HCT116 (cell line): ENCODE data around the gene PSTPIP2. TPM values are rescaled to one million over a fixed set of nuclear protein-coding genes. Genes with fewer than 3 reads are reported as not detected.

ENCODE experiments used
- ATAC-seq: fragments of 200-7000 bp; cut with Tn5 transposase; 2 replicates; pipeline ENCODE4 v1.9.1; 2020; ENCODE audit warnings: mild to moderate bottlenecking, moderate library complexity
- BruUV-seq: library from RNA; stranded (reverse); fragments of 400-500 nt; replicated peaks from 2 replicates; lab custom pipeline; 2021; lab: Mats Ljungman, UMichigan
- CTCF ChIA-PET: fragments of 300-600 bp; sonication (Branson Sonifier 250); formaldehyde crosslinking; loops from one replicate; lab custom pipeline; 2021; ENCODE audit warnings: antibody characterized with exemption; lab: Charles Lee
- POLR2A ChIA-PET: fragments of 300-600, 350-600 bp; sonication (Branson Sonifier 250); formaldehyde crosslinking; loops from one replicate; lab custom pipeline; 2021; ENCODE audit warnings: antibody characterized with exemption; lab: Charles Lee
- RAD21 ChIA-PET, 2 experiments: fragments of 300-600 bp; sonication (Branson Sonifier 250); formaldehyde crosslinking; loops; one replicate each; lab custom pipeline; 2023; ENCODE audit warnings: low total read pairs in 2 of 2; ENCODE audit not compliant: uncharacterized antibody in 2 of 2, unreplicated experiment in 2 of 2, low non-redundant PET in 1 of 2; lab: Charles Lee
- DNase-seq: peaks from one replicate; pipeline ENCODE4 v3.0.0-alpha.2; 2010; ENCODE audit warnings: low read depth, low spot score
- H2AFZ ChIP-seq: fragments of 200-600 bp; shearing (Covaris generic), sonication (generic); 2 replicates; pipeline ENCODE4 v1.6.1; 2017; ENCODE audit warnings: low read depth, mixed run types, mixed read lengths, antibody characterized with exemption, low read length; ENCODE audit not compliant: poor library complexity, severe bottlenecking
- H3K27ac ChIP-seq: 2 replicates; pipeline ENCODE4 v1.5.1; 2012; ENCODE audit warnings: low read depth, low read length
- H3K27me3 ChIP-seq: fragments of 200-600 bp; sonication (generic); 2 replicates; pipeline ENCODE4 v1.6.1; 2016; ENCODE audit warnings: mixed run types, low read length, mixed read lengths; ENCODE audit not compliant: insufficient read depth
- H3K36me3 ChIP-seq, 2 experiments: fragments of 200-500 bp in 1 of 2; fragments of 200-600 bp in 1 of 2; sonication (Bioruptor generic) in 1 of 2; sonication (generic) in 1 of 2; 2 replicates each; pipeline versions ENCODE4 v1.5.1 to v1.6.1; 2014 to 2016; ENCODE audit warnings: low read length in 2 of 2, inconsistent platforms in 1 of 2, mixed read lengths in 1 of 2, mixed run types in 1 of 2; ENCODE audit not compliant: insufficient read depth in 2 of 2, control insufficient read depth in 1 of 2
- H3K4me1 ChIP-seq, 2 experiments: fragments of 200-600 bp in 1 of 2; sonication (generic) in 1 of 2; 2 replicates each; pipeline versions ENCODE4 v1.5.1 to v1.6.1; 2012 to 2017; ENCODE audit warnings: low read length in 2 of 2, inconsistent platforms in 1 of 2, mild to moderate bottlenecking in 1 of 2, mixed read lengths in 1 of 2, mixed run types in 1 of 2, moderate library complexity in 1 of 2; ENCODE audit not compliant: insufficient read depth in 2 of 2, control insufficient read depth in 1 of 2
- H3K4me2 ChIP-seq: fragments of 200-600 bp; sonication (generic); 2 replicates; pipeline ENCODE4 v1.6.1; 2017; ENCODE audit warnings: mixed run types, low read length, mixed read lengths
- H3K4me3 ChIP-seq, 2 experiments: fragments of 200-600 bp in 1 of 2; sonication (generic) in 1 of 2; replicated peaks in 1 of 2; 2 replicates each; pipeline ENCODE4 v1.5.1; 2011 to 2016; ENCODE audit warnings: low read length in 2 of 2, control low read depth in 1 of 2, low read depth in 1 of 2, mild to moderate bottlenecking in 1 of 2, mixed read lengths in 1 of 2, mixed run types in 1 of 2
- H3K79me2 ChIP-seq: fragments of 200-600 bp; sonication (generic); 2 replicates; pipeline ENCODE4 v1.6.1; 2017; ENCODE audit warnings: mild to moderate bottlenecking, mixed run types, low read length, moderate library complexity, mixed read lengths; ENCODE audit not compliant: insufficient read depth
- H3K9ac ChIP-seq: fragments of 200-600 bp; sonication (generic); 2 replicates; pipeline ENCODE4 v1.6.1; 2016; ENCODE audit warnings: low read length, mixed read lengths
- H3K9me2 ChIP-seq: fragments of 200-600 bp; sonication (generic), shearing (Covaris generic); 2 replicates; pipeline ENCODE4 v1.6.1; 2017; ENCODE audit warnings: mixed run types, mild to moderate bottlenecking, moderate library complexity; ENCODE audit not compliant: insufficient read depth
- H3K9me3 ChIP-seq, 2 experiments: fragments of 200-500 bp in 1 of 2; fragments of 200-600 bp in 1 of 2; sonication (Bioruptor generic) in 1 of 2; sonication (generic) in 1 of 2; 2 replicates each; pipeline ENCODE4 v1.6.1; 2014 to 2017; ENCODE audit warnings: low read length in 2 of 2, mixed read lengths in 2 of 2, inconsistent platforms in 1 of 2, low read depth in 1 of 2, mild to moderate bottlenecking in 1 of 2, mixed run types in 1 of 2, moderate library complexity in 1 of 2; ENCODE audit not compliant: control insufficient read depth in 1 of 2, insufficient read depth in 1 of 2
- H4K20me1 ChIP-seq: fragments of 200-600 bp; sonication (generic), shearing (Covaris generic); 2 replicates; pipeline ENCODE4 v1.6.1; 2017; ENCODE audit warnings: mixed run types, mild to moderate bottlenecking, moderate library complexity; ENCODE audit not compliant: insufficient read depth
- CBX3 ChIP-seq: IDR thresholded peaks from 2 replicates; pipeline ENCODE4 v1.6.1; 2012; ENCODE audit warnings: low read depth
- EGR1 ChIP-seq: IDR thresholded peaks from 2 replicates; pipeline ENCODE4 v1.6.1; 2012; ENCODE audit warnings: low read depth
- ELF1 ChIP-seq: IDR thresholded peaks from 2 replicates; pipeline ENCODE4 v1.6.1; 2012; ENCODE audit warnings: low read depth, borderline replicate concordance
- EZH2 ChIP-seq: fragments of 200-600 bp; sonication (generic); IDR thresholded peaks from 2 replicates; pipeline ENCODE4 v1.6.1; 2017; ENCODE audit warnings: antibody characterized with exemption, mixed run types
- EZH2phosphoT487 ChIP-seq: fragments of 200-600 bp; IDR thresholded peaks from 2 replicates; pipeline ENCODE4 v1.6.1; 2018; ENCODE audit warnings: antibody characterized with exemption, borderline replicate concordance
- JUND ChIP-seq: IDR thresholded peaks from 2 replicates; pipeline ENCODE4 v1.6.1; 2012
- POLR2AphosphoS5 ChIP-seq: IDR thresholded peaks from 2 replicates; pipeline ENCODE4 v1.6.1; 2011; ENCODE audit warnings: mild to moderate bottlenecking, low read depth, low read length, moderate library complexity
- RAD21 ChIP-seq: IDR thresholded peaks from 2 replicates; pipeline ENCODE4 v1.6.1; 2012; ENCODE audit warnings: low read depth, mild to moderate bottlenecking
- REST ChIP-seq: IDR thresholded peaks from 2 replicates; pipeline ENCODE4 v1.6.1; 2012; ENCODE audit warnings: low read depth
- SIN3A ChIP-seq: IDR thresholded peaks from 2 replicates; pipeline ENCODE4 v1.6.1; 2012; ENCODE audit warnings: low read depth
- SP1 ChIP-seq: IDR thresholded peaks from 2 replicates; pipeline ENCODE4 v1.6.1; 2012; ENCODE audit warnings: low read depth
- TCF7L2 ChIP-seq: IDR thresholded peaks from 2 replicates; pipeline ENCODE4 v1.7.0; 2011; ENCODE audit warnings: borderline replicate concordance, inconsistent platforms; ENCODE audit not compliant: insufficient read depth, insufficient read length; ENCODE audit errors: extremely low read depth
- ZFX ChIP-seq: fragments of 450-650 bp; IDR thresholded peaks from 2 replicates; pipeline ENCODE4 v1.6.1; 2017
- ZNF274 ChIP-seq: fragments of 200-500 bp; sonication (Bioruptor generic); IDR thresholded peaks from 2 replicates; pipeline ENCODE4 v1.6.1; 2014; ENCODE audit warnings: mild to moderate bottlenecking, low read depth, low read length, inconsistent platforms
- intact Hi-C: fragments of 100-400 bp; cut with micrococcal nuclease; formaldehyde crosslinking; loops from 2 replicates; pipeline ENCODE4 v1.10.0; 2022
- total RNA-seq: library from RNA; stranded (reverse); gene quantifications from one replicate; pipeline ENCODE4 v1.2.1, GENCODE V29; 2021; ENCODE audit not compliant: unreplicated experiment
- TF ChIP-seq, protein P1 (sequence below): IDR thresholded peaks from 2 replicates; pipeline ENCODE4 v1.6.1; 2011; ENCODE audit warnings: mild to moderate bottlenecking, low read length, moderate library complexity; ENCODE audit not compliant: insufficient replicate concordance; ENCODE audit errors: extremely low read depth

Gene PSTPIP2
- total RNA-seq, 1 experiment from 2014 or later, result 20.0 TPM

GRCh38 chr18:46070232-46070631 lies 1.8 kb downstream of the PSTPIP2 start:
- RAD21 ChIA-PET, result no interaction called here
- TF ChIP-seq POLR2AphosphoS5 (no peak), RAD21 (no peak), ZNF274 (no peak), EGR1 (no peak), JUND (no peak), EZH2 (no peak), ELF1 (no peak), SIN3A (no peak), TCF7L2 (no peak), SP1 (no peak), ZFX (no peak), REST (no peak), CBX3 (no peak), EZH2phosphoT487 (no peak)
- TF ChIP-seq, protein P1, sequence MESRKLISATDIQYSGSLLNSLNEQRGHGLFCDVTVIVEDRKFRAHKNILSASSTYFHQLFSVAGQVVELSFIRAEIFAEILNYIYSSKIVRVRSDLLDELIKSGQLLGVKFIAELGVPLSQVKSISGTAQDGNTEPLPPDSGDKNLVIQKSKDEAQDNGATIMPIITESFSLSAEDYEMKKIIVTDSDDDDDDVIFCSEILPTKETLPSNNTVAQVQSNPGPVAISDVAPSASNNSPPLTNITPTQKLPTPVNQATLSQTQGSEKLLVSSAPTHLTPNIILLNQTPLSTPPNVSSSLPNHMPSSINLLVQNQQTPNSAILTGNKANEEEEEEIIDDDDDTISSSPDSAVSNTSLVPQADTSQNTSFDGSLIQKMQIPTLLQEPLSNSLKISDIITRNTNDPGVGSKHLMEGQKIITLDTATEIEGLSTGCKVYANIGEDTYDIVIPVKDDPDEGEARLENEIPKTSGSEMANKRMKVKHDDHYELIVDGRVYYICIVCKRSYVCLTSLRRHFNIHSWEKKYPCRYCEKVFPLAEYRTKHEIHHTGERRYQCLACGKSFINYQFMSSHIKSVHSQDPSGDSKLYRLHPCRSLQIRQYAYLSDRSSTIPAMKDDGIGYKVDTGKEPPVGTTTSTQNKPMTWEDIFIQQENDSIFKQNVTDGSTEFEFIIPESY, result no peak
- no peak overlapping the region for H3K27ac ChIP-seq
- no peaks in the 10 kb centered on the region for H3K27me3 ChIP-seq
- H4K20me1 ChIP-seq, result no peaks in the 10 kb centered on the region
- BruUV-seq, result no TSS peak
- H3K4me3 ChIP-seq, result no peak overlapping the region
- H2AFZ ChIP-seq, result no peak overlapping the region
- H3K4me1 ChIP-seq, result peaks cover 18 to 47% of the 10 kb centered on the region in 2 experiments
- ATAC-seq (no peak), DNase-seq (no peak)
- CTCF ChIA-PET, result no interaction called here
- POLR2A ChIA-PET, result no interaction called here
- H3K4me2 ChIP-seq, result peak overlapping the region; percentile 27
- H3K36me3 ChIP-seq, result no peaks in the 10 kb centered on the region
- H3K9me2 ChIP-seq, result no peaks in the 10 kb centered on the region
- H3K9ac ChIP-seq, result no peak overlapping the region
- no peaks in the 10 kb centered on the region for H3K9me3 ChIP-seq
- intact Hi-C loops, result loop anchor here (5.0 kb wide), 1 partner anchor 143 kb away; no protein-coding TSS in a partner anchor
- peaks cover 19% of the 10 kb centered on the region; the same call in 1 of the 2 replicates for H3K79me2 ChIP-seq
